ES-I3 (cell line): ENCODE data around the gene PSMB3.

Source experiments
- H3K36me3 ChIP-seq: 2 replicates; pipeline ENCODE4 v1.6.1; 2013; ENCODE audit warnings: mild to moderate bottlenecking, low read length, control low read depth, moderate library complexity; ENCODE audit not compliant: insufficient read depth
- H3K4me1 ChIP-seq: 2 replicates; pipeline ENCODE4 v1.6.1; 2013; ENCODE audit warnings: mild to moderate bottlenecking, control low read depth, low read length; ENCODE audit not compliant: insufficient read depth
- H3K9ac ChIP-seq: 2 replicates; pipeline ENCODE4 v1.6.1; 2013; ENCODE audit warnings: low read depth, mild to moderate bottlenecking, low read length, moderate library complexity
- H3K9me3 ChIP-seq: 2 replicates; pipeline ENCODE4 v1.6.1; 2013; ENCODE audit warnings: mild to moderate bottlenecking, low read length, moderate library complexity; ENCODE audit not compliant: control insufficient read depth, insufficient read depth

PSMB3 gene

GRCh38 chr17:38798614-38799500, 46.3 kb downstream of the PSMB3 start:
- H3K9ac ChIP-seq = peak overlapping the region; percentile 69
- no peaks in the 10 kb centered on the region; the same call in 1 of the 2 replicates for H3K4me1 ChIP-seq
- H3K36me3 ChIP-seq = peaks cover 5% of the 10 kb centered on the region
- no peaks in the 10 kb centered on the region for H3K9me3 ChIP-seq

GRCh38 chr17:38799501-38800236, 47.1 kb downstream of the PSMB3 start, which contains the start of gene PIP4K2B:
TSS of gene PIP4K2B (minus strand) at chr17:38799556. CDS start at chr17:38799424, 132 bp downstream.
- Histone ChIP-seq H3K9me3 (no peaks in the 10 kb centered on the region), H3K9ac (peak within 1 kb of the TSS; percentile 81), H3K36me3 (peaks cover 5% of the 10 kb centered on the region), H3K4me1 (no peaks in the 10 kb centered on the region; the same call in 1 of the 2 replicates)

GRCh38 chr17:38800237-38800760, 47.8 kb downstream of the PSMB3 start:
- Histone ChIP-seq H3K4me1 (no peaks in the 10 kb centered on the region; the same call in 1 of the 2 replicates), H3K9ac (peak overlapping the region; percentile 81; the same call in 1 of the 2 replicates), H3K36me3 (peaks cover 5% of the 10 kb centered on the region)

GRCh38 chr17:38809828-38810227, 57.3 kb downstream of the PSMB3 start:
- H3K4me1 ChIP-seq = no peaks in the 10 kb centered on the region
- peaks cover 17% of the 10 kb centered on the region for H3K36me3 ChIP-seq
- no peak overlapping the region for H3K9ac ChIP-seq
- no peaks in the 10 kb centered on the region for H3K9me3 ChIP-seq

More at GRCh38 chr17:38800237-38800760, 47.8 kb downstream of the PSMB3 start:
- no peaks in the 10 kb centered on the region for H3K9me3 ChIP-seq
